ENCODE data around the gene MSI2. TPM values are rescaled to one million over a fixed set of nuclear protein-coding genes. Genes with fewer than 3 reads are reported as not detected.

The MSI2 gene
- total RNA-seq, 1 donor from 2014 or later = 21.1 TPM

DNA sequence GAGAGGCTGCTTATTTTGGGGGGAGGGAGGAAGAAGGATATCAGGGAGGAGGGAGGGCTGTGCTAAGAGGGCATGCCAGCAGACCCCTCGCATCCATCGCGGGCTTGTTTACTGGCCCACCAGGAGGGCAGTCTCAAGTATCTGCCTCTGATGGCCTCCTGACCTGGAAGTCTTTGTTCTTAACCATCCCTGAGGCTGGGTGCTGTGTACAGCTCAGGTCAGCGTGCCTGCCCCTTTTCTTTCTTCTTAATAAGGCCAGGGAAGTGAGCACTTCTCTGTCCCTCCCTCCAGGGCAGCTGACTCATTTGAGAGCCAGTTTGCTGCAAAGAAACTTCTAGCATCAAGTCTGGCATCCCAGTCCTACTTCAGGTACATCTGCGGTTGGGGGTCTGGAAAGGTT lies 331.8 kb downstream of the MSI2 start:
- peak; percentile 19 for DNase-seq (ENCODE audit: low read depth)
- TF ChIP-seq, protein P1, sequence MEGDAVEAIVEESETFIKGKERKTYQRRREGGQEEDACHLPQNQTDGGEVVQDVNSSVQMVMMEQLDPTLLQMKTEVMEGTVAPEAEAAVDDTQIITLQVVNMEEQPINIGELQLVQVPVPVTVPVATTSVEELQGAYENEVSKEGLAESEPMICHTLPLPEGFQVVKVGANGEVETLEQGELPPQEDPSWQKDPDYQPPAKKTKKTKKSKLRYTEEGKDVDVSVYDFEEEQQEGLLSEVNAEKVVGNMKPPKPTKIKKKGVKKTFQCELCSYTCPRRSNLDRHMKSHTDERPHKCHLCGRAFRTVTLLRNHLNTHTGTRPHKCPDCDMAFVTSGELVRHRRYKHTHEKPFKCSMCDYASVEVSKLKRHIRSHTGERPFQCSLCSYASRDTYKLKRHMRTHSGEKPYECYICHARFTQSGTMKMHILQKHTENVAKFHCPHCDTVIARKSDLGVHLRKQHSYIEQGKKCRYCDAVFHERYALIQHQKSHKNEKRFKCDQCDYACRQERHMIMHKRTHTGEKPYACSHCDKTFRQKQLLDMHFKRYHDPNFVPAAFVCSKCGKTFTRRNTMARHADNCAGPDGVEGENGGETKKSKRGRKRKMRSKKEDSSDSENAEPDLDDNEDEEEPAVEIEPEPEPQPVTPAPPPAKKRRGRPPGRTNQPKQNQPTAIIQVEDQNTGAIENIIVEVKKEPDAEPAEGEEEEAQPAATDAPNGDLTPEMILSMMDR (IDR thresholded peaks at IDR 0.05; ENCODE audit: insufficient read depth, low read length, severe bottlenecking) = no peak

DNA sequence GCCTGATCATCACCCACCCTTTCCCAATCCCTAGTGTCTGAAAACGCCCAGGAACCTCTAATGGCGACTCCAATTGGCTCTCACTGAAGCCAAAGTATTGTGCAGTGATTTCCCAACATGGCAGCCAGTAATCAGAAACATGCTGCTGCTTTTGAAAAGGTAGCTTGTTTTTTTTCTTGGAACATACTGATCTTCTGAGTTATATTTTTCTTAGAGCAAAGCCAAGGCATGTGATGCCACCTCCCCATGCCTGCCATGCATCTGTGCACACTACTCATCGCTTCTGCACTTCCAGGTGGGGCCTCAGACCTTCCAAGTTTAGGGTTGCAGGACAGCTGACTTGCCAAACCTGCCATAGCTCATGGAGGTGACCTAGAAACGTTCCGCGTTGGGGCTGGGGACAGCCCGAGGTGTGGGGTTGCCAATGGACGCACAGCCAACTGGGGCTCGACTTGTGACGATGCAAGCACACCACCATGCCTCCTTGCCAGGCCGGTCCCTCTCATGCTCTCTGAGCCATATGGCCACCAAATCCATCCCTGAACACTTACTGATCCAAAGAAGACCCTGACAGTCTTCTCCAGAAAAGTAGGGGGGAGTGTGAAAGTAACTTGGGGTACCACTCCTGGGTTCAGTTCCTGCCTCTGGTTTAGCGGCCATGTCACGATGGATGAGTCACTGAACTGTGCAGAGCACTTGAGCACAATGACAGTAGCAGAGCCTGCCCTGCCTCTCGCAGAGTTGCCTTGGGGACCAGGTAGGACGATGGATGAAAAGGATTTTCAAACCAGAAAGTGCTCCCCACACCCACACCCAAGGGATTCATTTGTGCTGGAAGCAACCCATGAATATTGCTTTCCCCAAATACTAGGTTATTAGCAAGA lies 333.1 kb downstream of the MSI2 start:
- no peak overlapping the region for H3K4me3 ChIP-seq (ENCODE audit: low read depth, low read length)
- FAIRE-seq (no peak), DNase-seq (ENCODE audit: low read depth) (no peak)
- TF ChIP-seq, protein P1 (IDR thresholded peaks at IDR 0.05; ENCODE audit: insufficient read depth, low read length, severe bottlenecking) = no peak
- H3K27me3 ChIP-seq (ENCODE audit: control insufficient read depth, insufficient read depth, low read length) = no peaks in the 10 kb centered on the region
- no peaks in the 10 kb centered on the region for H3K36me3 ChIP-seq (ENCODE audit: control insufficient read depth, insufficient read depth, low read length)

More for the DNA sequence above, 331.8 kb downstream of the MSI2 start:
- H3K4me3 ChIP-seq (ENCODE audit: low read depth, low read length) = no peak overlapping the region
- no peaks in the 10 kb centered on the region for H3K36me3 ChIP-seq (ENCODE audit: control insufficient read depth, insufficient read depth, low read length)
- no peaks in the 10 kb centered on the region for H3K27me3 ChIP-seq (ENCODE audit: control insufficient read depth, insufficient read depth, low read length)
- FAIRE-seq = no peak

DNA sequence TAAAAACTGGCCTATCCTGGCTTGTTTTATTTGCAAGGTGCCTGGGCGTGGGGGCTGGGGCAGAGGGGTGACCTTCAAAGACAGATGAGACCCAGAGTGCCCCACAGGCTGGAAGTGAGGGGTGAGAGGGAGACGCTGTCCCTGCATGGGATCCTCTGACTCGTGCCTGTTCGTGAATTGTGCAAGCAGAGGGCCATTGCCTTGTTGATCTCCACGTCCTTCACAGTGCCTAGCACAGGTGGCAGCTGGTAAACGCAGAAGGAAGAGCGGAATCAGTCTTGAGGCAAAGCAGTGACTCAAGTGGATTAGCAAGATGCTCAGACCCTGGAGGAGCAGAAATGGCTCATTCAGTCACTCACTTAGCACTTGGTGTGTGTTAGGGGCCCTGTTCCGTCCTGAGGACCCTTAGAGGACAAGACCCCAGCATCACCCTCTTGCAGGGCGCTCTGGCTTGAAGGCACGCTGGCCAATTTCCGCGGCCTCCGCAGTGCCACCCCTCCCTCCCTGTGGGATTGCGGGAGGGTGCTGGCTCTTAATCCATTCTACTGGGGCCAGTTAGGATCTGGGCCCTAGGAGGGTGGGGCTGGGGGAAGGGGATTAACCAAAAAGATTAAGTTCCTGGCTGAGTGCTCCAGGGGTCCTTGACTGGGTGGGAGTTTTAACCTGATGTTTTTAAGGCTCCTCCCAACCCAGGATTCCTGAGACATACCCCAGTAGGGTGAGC lies 337.6 kb downstream of the MSI2 start:
- FAIRE-seq (no peak), DNase-seq (ENCODE audit: low read depth) (no peak)
- no peaks in the 10 kb centered on the region for H3K27me3 ChIP-seq (ENCODE audit: control insufficient read depth, insufficient read depth, low read length)
- H3K36me3 ChIP-seq (ENCODE audit: control insufficient read depth, insufficient read depth, low read length) = no peaks in the 10 kb centered on the region
- H3K4me3 ChIP-seq (ENCODE audit: low read depth, low read length) = no peak overlapping the region
- TF ChIP-seq, protein P1 (IDR thresholded peaks at IDR 0.05; ENCODE audit: insufficient read depth, low read length, severe bottlenecking) = no peak

DNA sequence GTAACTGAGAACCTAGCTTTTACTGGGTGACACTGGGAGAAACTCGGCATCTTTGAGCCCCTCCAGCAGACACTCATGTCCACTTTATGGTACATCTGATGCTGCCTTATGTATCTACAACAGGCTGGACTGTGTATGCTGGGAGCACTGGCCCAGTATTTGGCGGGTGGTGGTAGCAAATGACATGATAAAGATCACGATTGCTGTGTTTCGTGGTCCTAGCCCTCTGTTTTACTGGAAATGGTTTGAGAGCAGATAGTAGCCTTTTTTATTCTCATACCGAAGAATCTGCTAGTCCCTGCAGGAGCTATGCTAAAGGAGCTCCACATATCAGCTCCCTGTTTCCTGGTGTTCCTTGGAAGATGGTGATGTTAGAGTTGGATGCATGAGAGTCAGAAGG lies 338.4 kb downstream of the MSI2 start:
- H3K36me3 ChIP-seq (ENCODE audit: control insufficient read depth, insufficient read depth, low read length) = no peaks in the 10 kb centered on the region
- H3K27me3 ChIP-seq (ENCODE audit: control insufficient read depth, insufficient read depth, low read length) = no peaks in the 10 kb centered on the region
- no peak for FAIRE-seq
- DNase-seq (ENCODE audit: low read depth) = no peak
- TF ChIP-seq, protein P1 (IDR thresholded peaks at IDR 0.05; ENCODE audit: insufficient read depth, low read length, severe bottlenecking) = no peak
- no peak overlapping the region for H3K4me3 ChIP-seq (ENCODE audit: low read depth, low read length)

DNA sequence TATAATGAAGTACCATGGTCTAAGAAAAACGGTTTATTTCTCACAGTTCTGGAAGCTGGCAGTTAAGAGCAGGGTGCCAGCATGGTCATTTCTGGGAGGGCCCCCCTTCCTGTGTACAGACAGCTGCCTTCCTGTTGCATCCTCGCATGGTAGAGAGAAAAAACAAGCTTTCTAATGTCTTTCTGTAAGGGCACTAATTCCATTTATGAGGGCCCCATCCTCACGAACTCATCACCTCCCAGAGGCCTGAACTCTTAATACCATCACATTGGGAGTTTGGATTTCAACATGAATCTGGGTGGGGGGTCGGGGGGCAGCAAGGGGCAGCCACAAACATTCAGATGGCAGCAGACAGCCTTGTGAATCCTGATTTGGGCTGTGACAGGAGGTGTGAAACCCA lies 339.1 kb downstream of the MSI2 start:
- Histone ChIP-seq H3K36me3 (ENCODE audit: control insufficient read depth, insufficient read depth, low read length) (no peaks in the 10 kb centered on the region), H3K27me3 (ENCODE audit: control insufficient read depth, insufficient read depth, low read length) (no peaks in the 10 kb centered on the region), H3K4me3 (ENCODE audit: low read depth, low read length) (no peak overlapping the region)
- FAIRE-seq (no peak), DNase-seq (ENCODE audit: low read depth) (no peak)
- TF ChIP-seq, protein P1 (IDR thresholded peaks at IDR 0.05; ENCODE audit: insufficient read depth, low read length, severe bottlenecking) = no peak

All from bronchial epithelial cell (primary cell).